Right cardiac atrium (tissue), 5 donors: ENCODE measurements around the gene SLC7A10. TPM values are rescaled to one million over a fixed set of nuclear protein-coding genes. Genes with fewer than 3 reads are reported as not detected.

Experiments used
- ATAC-seq, 2 donors: fragments of 200-7000 bp; cut with Tn5 transposase; one replicate each; pipeline versions ENCODE4 v1.8.0 to v1.9.1; 2020; ENCODE audit warnings: moderate library complexity in 2 of 2, mild to moderate bottlenecking in 1 of 2
- DNase-seq, 3 donors: peaks; one replicate each; pipeline ENCODE4 v3.0.0-alpha.2; 2020
- H3K27ac ChIP-seq: one replicate; pipeline ENCODE4 v1.5.1; 2013; ENCODE audit warnings: mild to moderate bottlenecking, low read length, control low read depth, moderate library complexity
- H3K27me3 ChIP-seq: one replicate; pipeline ENCODE4 v1.6.1; 2013; ENCODE audit not compliant: control insufficient read depth, insufficient read depth
- H3K4me1 ChIP-seq: one replicate; pipeline ENCODE4 v1.6.1; 2013; ENCODE audit warnings: low read length; ENCODE audit not compliant: control insufficient read depth, insufficient read depth
- H3K4me3 ChIP-seq: one replicate; pipeline ENCODE4 v1.5.1; 2013; ENCODE audit warnings: low read length, control low read depth
- H3K9me3 ChIP-seq: one replicate; pipeline ENCODE4 v1.6.1; 2013; ENCODE audit warnings: low read length; ENCODE audit not compliant: control insufficient read depth
- WGBS: extraction: QIAGEN DNeasy Blood & Tissue Kit; methylation state at CpG from one replicate; pipeline ENCODE4 v1.1.7; 2013; 5-methylcytosine and 5-hydroxymethylcytosine counted together
- intact Hi-C, 4 donors: fragments of 100-400 bp; cut with DNase I; formaldehyde crosslinking; loops; one replicate each; pipeline versions ENCODE4 v1.11.0 to v1.14.0; 2022 to 2023
- polyA plus RNA-seq: library from polyadenylated mRNA; stranded (reverse); fragments of 200-250 nt; gene quantifications from one replicate; pipeline ENCODE4 v1.2.3, GENCODE V29; 2013
- total RNA-seq, 4 donors: library from RNA; stranded (reverse); fragmentation: NEBNext Ultra II Directional; extraction: Animal tissue kit (Norgen Biotek cat#: 25700); gene quantifications; one replicate each; pipeline ENCODE4 v1.2.1, GENCODE V29; 2021
- donor health status: healthy with polysubstance abuse.
- donor health status: DM: no; HTN: yes; CAD: no.
- donor health status: DM: no; HTN: no; CAD: no.
- donor health status: DM: no; HTN: yes; CAD: no; lungs with severe emphysema.
- donor health status: DM: yes; HTN: yes; CAD: no.

The SLC7A10 gene
- total and polyA plus RNA-seq, 5 donors: 0.70 TPM; not detected in 4

DNA sequence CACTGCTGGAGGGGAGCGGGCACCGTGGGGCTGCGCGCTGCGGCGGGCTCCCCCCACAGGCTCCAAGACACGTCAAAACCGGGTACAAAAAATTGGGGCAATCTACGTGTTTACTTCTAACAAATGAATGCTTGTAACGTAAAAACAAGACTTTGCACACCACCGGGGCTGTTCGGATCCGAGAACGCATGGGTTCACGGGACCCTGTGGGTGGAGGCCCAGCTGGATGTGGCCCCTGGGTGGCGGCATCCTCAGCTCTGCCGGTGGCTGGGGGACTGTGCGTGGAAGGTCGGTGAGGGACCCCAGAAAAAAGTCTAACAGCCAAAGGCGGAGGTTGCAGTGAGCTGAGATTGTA is 10.3 kb upstream of the SLC7A10 start:
- H3K4me1 ChIP-seq: no peaks in the 10 kb centered on the region
- intact Hi-C loops: loop anchor here in 3 of 4 donors (5.0 to 10.0 kb wide), 3 partner anchors 171 to 539 kb away; no protein-coding TSS in a partner anchor
- no peak overlapping the region for H3K27ac ChIP-seq
- no peak for ATAC-seq
- WGBS: 90% methylated on average over 20 of the region's 20 CpGs
- H3K27me3 ChIP-seq: no peaks in the 10 kb centered on the region
- no peaks in the 10 kb centered on the region for H3K9me3 ChIP-seq
- no peak overlapping the region for H3K4me3 ChIP-seq
- DNase-seq: no peak

GRCh38 chr19:33235269-33235995 is 9.8 kb upstream of the SLC7A10 start:
- Histone ChIP-seq H3K4me1 (no peaks in the 10 kb centered on the region), H3K9me3 (no peaks in the 10 kb centered on the region), H3K27ac (no peak overlapping the region), H3K27me3 (no peaks in the 10 kb centered on the region), H3K4me3 (no peak overlapping the region)
- ATAC-seq (peak; percentile 62 to 71), DNase-seq (peak; percentile 76 to 93 (median 91))
- intact Hi-C loops: loop anchor here in 3 of 4 donors (5.0 to 10.0 kb wide), 3 partner anchors 172 to 539 kb away; no protein-coding TSS in a partner anchor
- WGBS: 56% methylated on average over 30 of the region's 30 CpGs

DNA sequence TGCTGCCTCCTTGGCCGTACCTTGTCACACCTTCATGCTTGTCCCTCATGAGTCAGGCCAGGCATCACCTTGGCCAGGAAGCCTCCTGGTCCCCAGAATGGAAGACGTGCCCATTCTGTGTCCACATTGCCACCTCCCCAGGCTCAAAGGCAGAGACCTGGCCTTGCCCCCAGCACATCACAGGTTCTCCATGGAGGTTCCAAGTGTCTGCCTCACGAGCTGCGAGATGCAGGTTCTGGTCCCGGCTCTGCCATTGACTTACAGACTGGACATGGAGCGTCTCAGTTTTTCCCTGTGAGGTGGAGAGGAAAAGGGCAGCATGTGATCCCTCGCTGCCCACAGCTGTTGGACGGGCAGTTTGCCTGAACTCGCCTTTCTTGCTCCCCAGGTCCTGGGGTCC is 9.1 kb upstream of the SLC7A10 start:
- Histone ChIP-seq H3K4me3 (no peak overlapping the region), H3K27ac (no peak overlapping the region), H3K27me3 (no peaks in the 10 kb centered on the region), H3K9me3 (no peaks in the 10 kb centered on the region), H3K4me1 (no peaks in the 10 kb centered on the region)
- intact Hi-C loops: loop anchor here (5.0 to 10.0 kb wide), 4 partner anchors 173 to 540 kb away; no protein-coding TSS in a partner anchor
- no peak for ATAC-seq
- DNase-seq: no peak
- WGBS: 59% methylated on average over 9 of the region's 9 CpGs

DNA sequence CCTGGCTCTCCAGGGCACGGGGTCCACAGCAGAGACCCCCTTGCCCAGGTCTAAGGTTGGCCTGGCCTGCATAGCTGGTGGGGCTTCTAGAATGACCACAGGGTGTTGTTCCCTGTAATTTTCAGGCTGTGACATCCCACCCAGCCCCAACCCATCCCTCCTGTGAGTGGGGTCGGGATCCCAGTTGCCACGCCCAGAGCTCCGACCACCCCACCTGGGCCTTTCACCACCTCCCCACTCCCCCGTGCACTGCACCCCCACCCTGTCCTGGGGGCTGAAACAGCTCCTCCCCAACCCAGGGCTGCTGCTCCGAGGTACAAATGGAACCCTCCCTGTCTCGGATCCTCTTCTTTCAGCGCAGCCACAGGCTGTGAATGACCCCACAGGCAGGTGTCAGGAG is 8.4 kb upstream of the SLC7A10 start:
- WGBS: 75% methylated on average over 8 of the region's 8 CpGs
- Histone ChIP-seq H3K4me1 (no peaks in the 10 kb centered on the region), H3K9me3 (no peaks in the 10 kb centered on the region), H3K4me3 (no peak overlapping the region), H3K27me3 (no peaks in the 10 kb centered on the region), H3K27ac (no peak overlapping the region)
- no peak for ATAC-seq
- peak in 1 of 3 donors; percentile 32 for DNase-seq
- intact Hi-C loops: loop anchor here in 2 of 4 donors (5.0 to 10.0 kb wide), 2 partner anchors 533 to 541 kb away; no protein-coding TSS in a partner anchor

DNA sequence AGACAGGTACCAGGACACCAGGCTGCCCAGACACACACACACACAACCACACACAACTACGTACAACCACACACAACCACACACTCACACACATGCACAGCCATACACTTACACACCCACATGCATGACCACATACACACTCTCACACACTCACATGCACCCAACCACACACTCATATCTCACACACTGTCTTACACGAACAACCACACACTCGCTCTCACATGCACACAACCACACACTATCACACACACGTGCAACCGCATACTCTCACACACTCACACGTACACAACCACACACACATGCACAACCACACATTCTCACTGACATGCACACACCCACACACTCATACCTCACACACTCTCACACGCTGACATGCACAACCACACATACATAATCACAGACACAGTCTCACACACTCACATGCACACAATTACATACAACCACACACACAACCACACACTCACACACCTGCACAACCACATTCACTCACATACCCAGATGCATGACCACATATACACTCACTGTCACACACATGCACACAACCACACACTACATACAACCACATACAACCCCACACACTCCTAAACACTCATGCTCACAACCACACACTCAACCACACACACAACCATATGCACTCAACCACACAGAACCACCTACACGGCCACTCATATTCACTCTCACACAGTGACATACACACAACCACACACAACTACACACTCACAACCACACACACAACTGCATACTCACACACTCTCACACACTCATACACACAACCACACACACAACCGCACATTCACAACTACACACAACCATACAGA is 7.6 kb upstream of the SLC7A10 start:
- Histone ChIP-seq H3K27me3 (no peaks in the 10 kb centered on the region), H3K9me3 (no peaks in the 10 kb centered on the region), H3K27ac (no peak overlapping the region), H3K4me3 (no peak overlapping the region), H3K4me1 (no peaks in the 10 kb centered on the region)
- no peak for DNase-seq
- intact Hi-C loops: loop anchor here in 2 of 4 donors (5.0 to 10.0 kb wide), 2 partner anchors 534 to 542 kb away; no protein-coding TSS in a partner anchor
- WGBS: 91% methylated on average over 9 of the region's 9 CpGs
- ATAC-seq: no peak

GRCh38 chr19:33232656-33233055 is 7.0 kb upstream of the SLC7A10 start:
- peak in 1 of 3 donors; percentile 14 for DNase-seq
- H3K27me3 ChIP-seq: no peaks in the 10 kb centered on the region

GRCh38 chr19:33231511-33231910 is 5.9 kb upstream of the SLC7A10 start:
- Histone ChIP-seq H3K9me3 (peaks cover 5% of the 10 kb centered on the region), H3K27ac (no peak overlapping the region), H3K4me1 (no peaks in the 10 kb centered on the region), H3K27me3 (no peaks in the 10 kb centered on the region), H3K4me3 (no peak overlapping the region)
- 66% methylated on average over 5 of the region's 5 CpGs for WGBS
- DNase-seq (no peak), ATAC-seq (no peak)
- intact Hi-C loops: loop anchor here in 2 of 4 donors (5.0 to 10.0 kb wide), 2 partner anchors 536 to 543 kb away; no protein-coding TSS in a partner anchor

More at GRCh38 chr19:33232656-33233055, 7.0 kb upstream of the SLC7A10 start:
- no peaks in the 10 kb centered on the region for H3K9me3 ChIP-seq
- H3K4me3 ChIP-seq: no peak overlapping the region
- H3K27ac ChIP-seq: no peak overlapping the region
- 64% methylated on average over 12 of the region's 12 CpGs for WGBS
- intact Hi-C loops: loop anchor here in 2 of 4 donors (5.0 to 10.0 kb wide), 2 partner anchors 535 to 542 kb away; no protein-coding TSS in a partner anchor
- no peaks in the 10 kb centered on the region for H3K4me1 ChIP-seq
- no peak for ATAC-seq

DNA sequence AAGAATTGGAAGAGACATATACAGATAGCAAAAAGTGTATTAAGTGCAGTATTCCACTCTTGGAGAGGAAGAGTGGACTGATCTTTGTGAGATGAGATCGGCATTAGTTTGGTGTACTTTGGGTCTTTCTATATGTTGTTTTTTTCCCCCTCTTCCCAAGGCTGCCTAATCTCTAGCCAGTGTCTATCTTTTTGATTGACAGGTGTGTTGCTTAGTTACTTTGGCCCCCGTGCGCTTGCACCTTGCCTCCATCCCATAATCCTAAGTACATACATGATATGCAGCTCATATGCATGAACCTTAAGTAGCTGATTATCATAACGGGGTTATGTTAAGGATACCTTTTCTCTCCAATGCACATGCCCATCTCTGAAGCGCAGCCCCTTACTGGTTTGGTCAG is 4.3 kb upstream of the SLC7A10 start:
- ATAC-seq (no peak), DNase-seq (peak in 1 of 3 donors; percentile 4)
- Histone ChIP-seq H3K27me3 (no peaks in the 10 kb centered on the region), H3K4me1 (no peaks in the 10 kb centered on the region), H3K4me3 (no peak overlapping the region), H3K9me3 (peaks cover 5% of the 10 kb centered on the region), H3K27ac (no peak overlapping the region)
- 83% methylated on average over 5 of the region's 5 CpGs for WGBS
- intact Hi-C loops: loop anchor here in 2 of 4 donors (5.0 to 10.0 kb wide), 2 partner anchors 537 to 545 kb away; no protein-coding TSS in a partner anchor

- ATAC-seq (no peak), DNase-seq (no peak)
- no peaks in the 10 kb centered on the region for H3K27me3 ChIP-seq
- H3K4me3 ChIP-seq: no peak overlapping the region
- no peak overlapping the region for H3K27ac ChIP-seq
- peaks cover 5% of the 10 kb centered on the region for H3K9me3 ChIP-seq
- H3K4me1 ChIP-seq: no peaks in the 10 kb centered on the region
- intact Hi-C loops: no loop called here
- WGBS: 90% methylated on average over 1 of the region's 1 CpG
Measured at GRCh38 chr19:33227870-33228599, 2.4 kb upstream of the SLC7A10 start.

DNA sequence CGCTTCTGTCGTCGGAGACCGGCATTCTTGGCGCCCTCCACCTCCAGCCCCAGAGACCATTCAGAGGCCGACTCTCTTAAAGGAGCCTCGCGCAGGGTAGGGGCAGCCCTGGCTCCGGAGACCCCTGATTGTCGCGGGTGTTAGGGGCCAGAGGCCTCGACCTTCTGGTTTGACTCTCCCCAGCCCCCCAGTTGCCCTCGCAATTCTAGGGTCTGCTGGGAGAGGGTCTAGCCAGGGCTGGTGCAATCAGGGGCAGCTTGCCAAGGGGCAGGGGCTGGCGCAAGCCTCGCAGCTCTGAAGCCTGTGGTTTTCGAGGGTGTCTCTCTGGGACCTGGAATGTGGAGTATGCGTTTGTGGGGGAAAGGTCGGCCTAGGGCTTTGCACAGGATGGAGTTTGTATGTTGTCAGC is 1.6 kb upstream of the SLC7A10 start:
- 25% methylated on average over 18 of the region's 18 CpGs for WGBS
- H3K4me1 ChIP-seq: no peaks in the 10 kb centered on the region
- intact Hi-C loops: no loop called here
- DNase-seq (no peak), ATAC-seq (peak in 1 of 2 donors; percentile 7)
- H3K4me3 ChIP-seq: no peak overlapping the region
- peaks cover 5% of the 10 kb centered on the region for H3K9me3 ChIP-seq
- no peak overlapping the region for H3K27ac ChIP-seq
- H3K27me3 ChIP-seq: no peaks in the 10 kb centered on the region
